ENCODE results near the gene SCYL2.

GRCh38 chr12:100372853-100373640 lies 106.1 kb downstream of the SCYL2 start:
- TF ChIP-seq CTCF (IDR thresholded peaks at IDR 0.05) (no peak), EP300 (IDR thresholded peaks at IDR 0.05) (no peak)

Measured in ovary (tissue), 3 donors.